GM12801 (cell line): ENCODE measurements around the gene SLC45A1.

Source experiments
- TF ChIP-seq, protein P1 (sequence below): IDR thresholded peaks from one replicate; pipeline ENCODE4 v1.5.1; 2011; ENCODE audit warnings: control low read depth; ENCODE audit not compliant: insufficient read length; ENCODE audit errors: extremely low read depth

The SLC45A1 gene

DNA sequence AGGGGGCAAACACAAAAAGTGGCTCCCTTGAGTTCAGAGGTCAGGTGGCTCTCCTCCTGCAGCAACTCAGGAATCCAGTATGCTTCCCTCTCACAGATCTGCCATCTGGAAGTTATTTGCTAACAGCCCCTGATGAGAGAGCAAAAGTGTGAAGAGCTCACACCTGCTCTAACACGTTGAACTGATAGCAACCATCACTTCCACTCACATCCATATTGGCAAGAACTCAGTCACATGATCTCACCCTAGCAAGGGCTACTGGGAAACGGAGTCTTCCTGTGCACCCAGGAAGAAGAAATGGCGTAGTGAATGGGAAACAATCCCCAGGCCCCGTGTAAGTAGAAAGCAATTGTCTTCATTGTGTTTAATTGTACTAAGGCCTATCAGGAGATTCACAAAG is 20.7 kb upstream of the SLC45A1 start:
- TF ChIP-seq, protein P1, sequence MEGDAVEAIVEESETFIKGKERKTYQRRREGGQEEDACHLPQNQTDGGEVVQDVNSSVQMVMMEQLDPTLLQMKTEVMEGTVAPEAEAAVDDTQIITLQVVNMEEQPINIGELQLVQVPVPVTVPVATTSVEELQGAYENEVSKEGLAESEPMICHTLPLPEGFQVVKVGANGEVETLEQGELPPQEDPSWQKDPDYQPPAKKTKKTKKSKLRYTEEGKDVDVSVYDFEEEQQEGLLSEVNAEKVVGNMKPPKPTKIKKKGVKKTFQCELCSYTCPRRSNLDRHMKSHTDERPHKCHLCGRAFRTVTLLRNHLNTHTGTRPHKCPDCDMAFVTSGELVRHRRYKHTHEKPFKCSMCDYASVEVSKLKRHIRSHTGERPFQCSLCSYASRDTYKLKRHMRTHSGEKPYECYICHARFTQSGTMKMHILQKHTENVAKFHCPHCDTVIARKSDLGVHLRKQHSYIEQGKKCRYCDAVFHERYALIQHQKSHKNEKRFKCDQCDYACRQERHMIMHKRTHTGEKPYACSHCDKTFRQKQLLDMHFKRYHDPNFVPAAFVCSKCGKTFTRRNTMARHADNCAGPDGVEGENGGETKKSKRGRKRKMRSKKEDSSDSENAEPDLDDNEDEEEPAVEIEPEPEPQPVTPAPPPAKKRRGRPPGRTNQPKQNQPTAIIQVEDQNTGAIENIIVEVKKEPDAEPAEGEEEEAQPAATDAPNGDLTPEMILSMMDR = no peak

DNA sequence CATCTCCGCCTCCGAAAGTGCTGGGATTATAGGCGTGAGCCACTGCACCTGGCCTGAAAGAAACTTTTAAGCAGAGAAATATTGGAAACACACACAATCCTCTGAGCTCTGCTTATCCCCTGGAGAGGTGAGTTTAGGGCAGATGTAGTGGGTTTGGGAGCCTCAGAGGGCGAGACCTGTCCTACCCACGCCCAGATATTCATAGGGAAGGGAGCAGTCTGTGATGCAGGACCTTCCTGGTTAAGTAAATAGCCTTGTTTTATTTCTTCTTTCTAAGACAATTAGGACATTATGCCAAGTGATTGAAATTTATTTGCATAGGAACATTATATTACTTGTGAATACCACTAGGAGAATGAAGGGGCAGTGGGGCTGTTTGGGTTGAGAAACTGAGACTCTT is 18.0 kb upstream of the SLC45A1 start:
- TF ChIP-seq, protein P1 = no peak

DNA sequence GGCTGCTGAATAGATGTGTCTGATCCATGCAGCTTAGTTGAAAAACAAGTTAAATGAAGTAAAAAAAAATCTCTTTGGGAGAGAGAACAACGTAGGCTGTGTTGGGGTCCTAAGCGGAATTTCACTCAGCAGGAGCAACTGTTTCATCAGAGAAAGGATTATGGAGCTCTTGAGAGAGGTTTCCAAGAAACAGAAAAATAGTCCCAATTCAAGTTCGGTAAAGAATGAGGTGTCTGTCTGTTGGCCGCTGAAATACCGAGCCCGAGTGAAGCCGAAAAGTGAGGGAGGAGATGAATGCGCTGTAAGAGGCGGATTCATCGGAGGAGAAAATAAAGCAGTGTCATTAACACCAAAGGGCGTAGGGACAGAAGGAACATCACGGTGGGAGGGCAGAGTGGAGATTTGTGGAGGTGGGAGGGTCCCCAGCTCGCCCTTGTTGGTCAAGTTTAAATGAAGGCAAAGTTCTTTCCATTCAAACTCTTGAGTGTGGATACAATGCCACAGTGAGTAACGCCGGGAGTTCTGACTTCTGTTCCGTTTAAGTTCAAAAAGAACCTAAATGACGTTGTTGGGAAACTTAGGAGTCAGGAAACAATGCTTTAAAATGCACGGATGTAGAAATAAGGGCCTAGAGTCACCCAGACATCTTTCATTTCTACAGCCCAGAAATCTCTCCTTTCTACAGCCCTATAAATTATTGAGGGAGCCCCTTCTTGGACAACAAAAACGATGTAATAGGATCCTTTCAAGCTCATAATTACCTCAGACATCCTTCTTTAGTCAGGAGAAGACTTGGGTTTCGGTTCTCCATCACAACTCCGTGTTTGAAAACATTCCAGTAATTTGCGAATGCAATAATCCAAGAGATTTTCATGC is 15.6 kb upstream of the SLC45A1 start:
- TF ChIP-seq, protein P1 = no peak

DNA sequence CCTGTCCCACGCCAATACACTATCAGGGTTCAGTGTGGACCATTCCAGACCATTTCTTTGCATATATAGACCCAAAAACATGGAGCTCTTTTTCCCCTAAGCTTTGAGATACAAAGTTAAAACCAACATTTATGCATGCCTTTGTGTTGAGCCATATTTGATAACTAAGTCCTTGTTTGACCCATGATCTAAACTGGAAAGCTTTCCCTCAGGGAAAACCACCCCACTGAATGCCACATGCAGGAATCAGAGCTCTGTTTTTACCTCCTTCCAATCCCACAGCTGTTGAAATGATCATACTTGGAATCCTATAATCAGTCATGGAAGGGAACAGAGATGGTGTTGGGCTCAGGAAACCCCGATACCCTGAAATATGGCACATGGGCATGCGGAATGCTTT is 14.8 kb upstream of the SLC45A1 start:
- TF ChIP-seq, protein P1 = no peak

DNA sequence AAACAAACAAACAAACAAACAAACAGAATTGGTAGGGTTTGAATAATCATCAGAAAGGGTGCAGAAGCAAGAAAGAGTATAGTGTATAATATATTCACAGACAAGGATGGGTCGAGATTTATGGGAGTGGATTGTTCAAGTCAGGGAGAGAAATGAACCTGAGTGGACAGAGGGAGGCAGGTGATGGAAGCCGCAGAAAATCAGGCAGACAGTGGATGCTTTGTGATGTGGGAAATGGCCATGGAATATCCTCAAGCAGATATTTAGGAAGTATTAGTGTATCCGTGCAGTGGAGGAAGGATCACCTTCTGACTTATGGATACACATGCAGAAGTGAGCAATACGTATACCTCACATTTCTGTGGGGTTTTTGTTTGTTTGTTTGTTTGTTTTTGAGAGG is 14.0 kb upstream of the SLC45A1 start:
- TF ChIP-seq, protein P1 = no peak

DNA sequence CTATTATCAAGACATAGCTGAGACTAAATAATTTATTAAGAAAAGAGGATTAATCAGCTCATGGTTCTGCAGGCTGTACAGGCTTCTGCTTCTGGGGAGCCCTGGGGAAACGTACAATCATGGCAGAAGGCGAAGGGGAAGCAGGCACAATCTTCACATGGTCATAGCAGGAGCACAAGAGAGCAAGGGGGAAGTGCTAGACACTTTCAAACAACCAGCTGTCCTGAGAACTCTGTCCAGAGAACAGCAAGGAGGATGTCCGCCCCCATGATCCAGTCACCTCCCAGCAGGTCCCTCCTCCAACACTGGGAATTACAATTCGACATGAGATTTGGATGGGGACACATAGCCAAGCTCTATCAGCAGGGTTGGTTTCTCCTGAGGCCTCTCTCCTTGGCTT is 10.3 kb upstream of the SLC45A1 start:
- TF ChIP-seq, protein P1 = no peak

DNA sequence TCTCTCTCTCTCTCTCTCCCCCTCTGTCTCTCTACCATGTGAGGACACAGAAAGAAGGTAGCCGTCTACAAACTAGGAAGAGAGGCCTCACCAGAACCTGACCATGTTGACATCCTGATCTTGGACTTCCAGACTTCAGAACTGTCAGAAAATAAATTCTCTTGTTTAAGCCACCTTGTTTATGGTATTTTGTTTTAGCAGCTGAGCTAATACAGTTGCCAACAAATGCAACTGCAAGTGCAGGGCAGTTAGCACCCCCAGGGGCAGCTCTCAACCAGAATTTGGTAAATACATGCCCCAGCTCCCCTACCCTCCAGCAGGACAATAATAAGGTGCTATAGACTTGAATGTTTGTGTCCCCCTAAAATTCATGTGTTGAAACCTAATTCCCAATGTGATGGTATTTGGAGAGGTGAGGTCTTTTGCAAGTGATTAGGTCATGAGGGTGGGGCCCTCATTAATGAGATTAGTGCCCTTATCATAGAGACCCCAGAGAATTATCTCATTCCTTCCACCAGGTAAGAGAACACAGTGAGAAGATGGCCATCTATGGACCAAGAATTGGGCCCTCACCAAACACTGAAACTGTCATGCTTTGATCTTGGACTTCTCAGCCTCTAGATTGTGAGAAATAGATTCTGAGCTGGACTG is 6.7 kb upstream of the SLC45A1 start:
- TF ChIP-seq, protein P1 = no peak
